ENCODE results near the gene DUXB.

DUXB gene
- long read RNA-seq, donor 1, result 0 reads
- long read RNA-seq, donor 2, result 0 reads
- long read RNA-seq, donor 3, result 0 reads
- long read RNA-seq, donor 4, result 0 reads
- long read RNA-seq, donor 5, result 0 reads
- long read RNA-seq, donor 6, result 0 reads
- long read RNA-seq, donor 7, result 0 reads
- long read RNA-seq, donor 8, result 0 reads

- DNase-seq, result no peak
These were observed at the start of gene DUXB for GRCh38 chr16:75701361-75701760. DUXB (minus strand) TSS chr16:75701461; CDS start chr16:75701418, 43 bp downstream.

GRCh38 chr16:75750528-75750927 is 49.3 kb upstream of the DUXB start:
- DNase-seq, result no peak

GRCh38 chr16:75746359-75746758 is 45.1 kb upstream of the DUXB start:
- no peak for DNase-seq

GRCh38 chr16:75745823-75746222 is 44.6 kb upstream of the DUXB start:
- DNase-seq, result no peak

GRCh38 chr16:75745242-75745641 is 44.0 kb upstream of the DUXB start:
- no peak for DNase-seq

- DNase-seq, result no peak
These were observed 41.3 kb upstream of the DUXB start for GRCh38 chr16:75742424-75743047.

- DNase-seq, result peak; percentile 19
These were observed 32.3 kb upstream of the DUXB start for GRCh38 chr16:75733305-75734211.

GRCh38 chr16:75732871-75733270 is 31.6 kb upstream of the DUXB start:
- no peak for DNase-seq

- no peak for DNase-seq
These were observed 26.0 kb upstream of the DUXB start for GRCh38 chr16:75727221-75727620.

- DNase-seq, result no peak
These were observed 25.1 kb upstream of the DUXB start, which contains the start of gene CPHXL for GRCh38 chr16:75726390-75726789. CPHXL (minus strand) TSS chr16:75726490; CDS start chr16:75726442, 48 bp downstream.

- no peak for DNase-seq
These were observed 17.2 kb upstream of the DUXB start for GRCh38 chr16:75718452-75718851.

- DNase-seq, result no peak
These were observed 13.4 kb upstream of the DUXB start for GRCh38 chr16:75714661-75715060.

GRCh38 chr16:75710344-75710743 is 9.1 kb upstream of the DUXB start:
- no peak for DNase-seq

GRCh38 chr16:75703306-75703705 is 2.0 kb upstream of the DUXB start:
- DNase-seq, result no peak

GRCh38 chr16:75702242-75702641 is 981 bp upstream of the DUXB start:
- DNase-seq, result no peak

GRCh38 chr16:75697571-75697970 is 3.7 kb downstream of the DUXB start:
- no peak for DNase-seq

- no peak for DNase-seq
These were observed 5.6 kb downstream of the DUXB start for GRCh38 chr16:75695708-75696107.

- no peak for DNase-seq
These were observed 13.9 kb downstream of the DUXB start for GRCh38 chr16:75687361-75687760.

- no peak for DNase-seq
These were observed 19.0 kb downstream of the DUXB start for GRCh38 chr16:75682308-75682707.

GRCh38 chr16:75679366-75679765 is 21.9 kb downstream of the DUXB start:
- DNase-seq, result no peak

GRCh38 chr16:75676909-75677308 is 24.4 kb downstream of the DUXB start, which contains the start of gene CPHXL2:
CPHXL2 (minus strand) TSS chr16:75677009; CDS start chr16:75676999, 10 bp downstream.
- DNase-seq, result no peak

- no peak for DNase-seq
These were observed 33.8 kb downstream of the DUXB start for GRCh38 chr16:75667503-75667902.

GRCh38 chr16:75660726-75661302 is 40.4 kb downstream of the DUXB start:
- no peak for DNase-seq

Data from right kidney (tissue), 9 donors.